Measurements from ENCODE around the gene CENPW.

DNA sequence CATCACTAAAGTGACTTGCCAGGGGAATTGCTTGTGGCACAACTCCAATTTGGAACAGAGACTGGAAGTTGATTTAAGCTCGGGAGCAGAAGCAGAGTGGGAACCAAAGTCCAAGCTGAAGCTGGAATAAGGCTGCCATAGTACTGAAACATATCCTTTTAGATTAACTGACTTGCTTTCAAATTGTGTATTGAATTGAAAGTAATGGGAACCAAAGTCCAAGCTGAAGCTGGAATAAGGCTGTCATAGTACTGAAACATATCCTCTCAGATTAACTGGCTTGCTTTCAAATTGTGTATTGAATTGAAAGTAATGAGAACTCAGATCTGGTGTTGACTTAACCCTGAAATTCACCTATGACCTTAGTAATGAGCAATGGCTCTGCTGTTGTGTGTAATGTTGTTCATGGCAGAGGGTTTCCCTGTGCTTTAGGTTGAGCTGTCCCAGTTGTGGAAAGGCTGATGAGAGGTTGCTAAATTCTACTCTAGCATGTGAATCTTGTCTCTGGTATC is 40.2 kb downstream of the CENPW start:
- TF ChIP-seq, protein P1, sequence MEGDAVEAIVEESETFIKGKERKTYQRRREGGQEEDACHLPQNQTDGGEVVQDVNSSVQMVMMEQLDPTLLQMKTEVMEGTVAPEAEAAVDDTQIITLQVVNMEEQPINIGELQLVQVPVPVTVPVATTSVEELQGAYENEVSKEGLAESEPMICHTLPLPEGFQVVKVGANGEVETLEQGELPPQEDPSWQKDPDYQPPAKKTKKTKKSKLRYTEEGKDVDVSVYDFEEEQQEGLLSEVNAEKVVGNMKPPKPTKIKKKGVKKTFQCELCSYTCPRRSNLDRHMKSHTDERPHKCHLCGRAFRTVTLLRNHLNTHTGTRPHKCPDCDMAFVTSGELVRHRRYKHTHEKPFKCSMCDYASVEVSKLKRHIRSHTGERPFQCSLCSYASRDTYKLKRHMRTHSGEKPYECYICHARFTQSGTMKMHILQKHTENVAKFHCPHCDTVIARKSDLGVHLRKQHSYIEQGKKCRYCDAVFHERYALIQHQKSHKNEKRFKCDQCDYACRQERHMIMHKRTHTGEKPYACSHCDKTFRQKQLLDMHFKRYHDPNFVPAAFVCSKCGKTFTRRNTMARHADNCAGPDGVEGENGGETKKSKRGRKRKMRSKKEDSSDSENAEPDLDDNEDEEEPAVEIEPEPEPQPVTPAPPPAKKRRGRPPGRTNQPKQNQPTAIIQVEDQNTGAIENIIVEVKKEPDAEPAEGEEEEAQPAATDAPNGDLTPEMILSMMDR (IDR thresholded peaks at IDR 0.05), result no peak
- no peak for TF ChIP-seq POLR2A (IDR thresholded peaks at IDR 0.05; ENCODE audit: low read depth)
